Brain pericyte (primary cell): Measurements from ENCODE around the gene GCSH.

Source experiments
- DNase-seq: peaks from one replicate; pipeline ENCODE4 v3.0.0-alpha.2; 2012; ENCODE audit warnings: low read depth, low spot score

The GCSH gene

GRCh38 chr16:81105946-81106345, 9.8 kb upstream of the GCSH start:
- no peak for DNase-seq

GRCh38 chr16:81101702-81102101, 5.5 kb upstream of the GCSH start:
- no peak for DNase-seq

GRCh38 chr16:81099958-81100357, 3.8 kb upstream of the GCSH start:
- no peak for DNase-seq

- DNase-seq = no peak
Observed at GRCh38 chr16:81097230-81097629, 1.0 kb upstream of the GCSH start.

- no peak for DNase-seq
Observed at GRCh38 chr16:81096715-81097208, 567 bp upstream of the GCSH start.

GRCh38 chr16:81095653-81095952, 592 bp downstream of the GCSH start:
- DNase-seq = no peak

GRCh38 chr16:81094771-81095251, 1.4 kb downstream of the GCSH start:
- DNase-seq = no peak

GRCh38 chr16:81088836-81089235, 7.4 kb downstream of the GCSH start:
- DNase-seq = no peak

- DNase-seq = no peak
Observed at GRCh38 chr16:81081014-81081413, 15.2 kb downstream of the GCSH start.

GRCh38 chr16:81080233-81080632, 16.0 kb downstream of the GCSH start:
- no peak for DNase-seq

GRCh38 chr16:81077076-81077940, 18.9 kb downstream of the GCSH start, which contains the start of gene C16orf46:
Gene C16orf46, minus strand, starts transcription at chr16:81077238. Its CDS starts 13,283 bp downstream, at chr16:81063955.
- peak; percentile 93 for DNase-seq

GRCh38 chr16:81076566-81077075, 19.6 kb downstream of the GCSH start:
- DNase-seq = no peak

- DNase-seq = no peak
Observed at GRCh38 chr16:81073560-81074330, 22.4 kb downstream of the GCSH start.

GRCh38 chr16:81071805-81072204, 24.4 kb downstream of the GCSH start:
- no peak for DNase-seq

- no peak for DNase-seq
Observed at GRCh38 chr16:81070979-81071378, 25.2 kb downstream of the GCSH start.

GRCh38 chr16:81069063-81069462, 27.1 kb downstream of the GCSH start:
- DNase-seq = no peak

GRCh38 chr16:81067166-81067565, 29.0 kb downstream of the GCSH start:
- no peak for DNase-seq

- no peak for DNase-seq
Observed at GRCh38 chr16:81066681-81067080, 29.5 kb downstream of the GCSH start.

GRCh38 chr16:81061871-81062608, 34.2 kb downstream of the GCSH start:
- DNase-seq = no peak

GRCh38 chr16:81061307-81061640, 34.9 kb downstream of the GCSH start:
- no peak for DNase-seq

- no peak for DNase-seq
Observed at GRCh38 chr16:81060576-81061306, 35.5 kb downstream of the GCSH start.
